Progenitor cell of endocrine pancreas (in vitro differentiated cells): ENCODE measurements around the gene STARD7. TPM values are rescaled to one million over a fixed set of nuclear protein-coding genes. Genes with fewer than 3 reads are reported as not detected.

Experiments
- DNase-seq: peaks from one replicate; pipeline ENCODE4 v3.0.0; 2021; ENCODE audit warnings: low spot score; ENCODE audit not compliant: unreplicated experiment
- H3K27ac Mint-ChIP-seq: 2 replicates; pipeline ENCODE4 v1.8.0; 2021; ENCODE audit warnings: mild to moderate bottlenecking, moderate library complexity, mixed read lengths
- H3K27me3 Mint-ChIP-seq: 2 replicates; pipeline ENCODE4 v1.8.0; 2021; ENCODE audit warnings: mixed read lengths
- H3K36me3 Mint-ChIP-seq: 2 replicates; pipeline ENCODE4 v1.8.0; 2022; ENCODE audit warnings: mixed read lengths; ENCODE audit not compliant: insufficient read depth
- H3K4me1 Mint-ChIP-seq: 2 replicates; pipeline ENCODE4 v1.8.0; 2021; ENCODE audit warnings: low read depth, mixed read lengths
- H3K4me3 Mint-ChIP-seq: 2 replicates; pipeline ENCODE4 v1.8.0; 2021; ENCODE audit warnings: low read depth, mild to moderate bottlenecking, moderate library complexity, mixed read lengths
- H3K9me3 Mint-ChIP-seq: 2 replicates; pipeline ENCODE4 v1.8.0; 2021; ENCODE audit warnings: low read depth, mixed read lengths
- CTCF ChIP-seq: fragments of 200-600 bp; sonication (generic); IDR thresholded peaks from one replicate; pipeline ENCODE4 v1.5.0; 2021; ENCODE audit warnings: antibody characterized with exemption, mild to moderate bottlenecking; ENCODE audit not compliant: unreplicated experiment
- total RNA-seq: library from RNA; stranded (reverse); gene quantifications from 2 replicates; pipeline ENCODE4 v1.2.1, GENCODE V29; 2021

STARD7 gene
- total RNA-seq, 1 donor from 2014 or later: 118 TPM

- Mint-ChIP-seq H3K4me1 (no peaks in the 10 kb centered on the region), H3K27me3 (no peaks in the 10 kb centered on the region), H3K9me3 (no peaks in the 10 kb centered on the region), H3K27ac (no peak overlapping the region), H3K4me3 (no peak overlapping the region), H3K36me3 (no peaks in the 10 kb centered on the region)
- DNase-seq: no peak
- no peak for TF ChIP-seq CTCF
Observed at GRCh38 chr2:96218508-96219131, 10.0 kb upstream of the STARD7 start.

- no peak for DNase-seq
- Mint-ChIP-seq H3K9me3 (no peaks in the 10 kb centered on the region), H3K27ac (no peak overlapping the region), H3K4me1 (peaks cover 4% of the 10 kb centered on the region), H3K4me3 (no peak overlapping the region), H3K27me3 (no peaks in the 10 kb centered on the region), H3K36me3 (no peaks in the 10 kb centered on the region)
- no peak for TF ChIP-seq CTCF
Observed at GRCh38 chr2:96214554-96214953, 5.9 kb upstream of the STARD7 start.

GRCh38 chr2:96213379-96213778 lies 4.8 kb upstream of the STARD7 start:
- Mint-ChIP-seq H3K4me3 (no peak overlapping the region), H3K27me3 (no peaks in the 10 kb centered on the region), H3K9me3 (no peaks in the 10 kb centered on the region), H3K27ac (no peak overlapping the region), H3K36me3 (no peaks in the 10 kb centered on the region), H3K4me1 (peaks cover 9% of the 10 kb centered on the region)
- DNase-seq: no peak
- TF ChIP-seq CTCF: no peak

- no peak for DNase-seq
- no peak for TF ChIP-seq CTCF
- no peaks in the 10 kb centered on the region for H3K9me3 Mint-ChIP-seq
- no peak overlapping the region for H3K4me3 Mint-ChIP-seq
- H3K27ac Mint-ChIP-seq: no peak overlapping the region
- no peaks in the 10 kb centered on the region for H3K36me3 Mint-ChIP-seq
- H3K27me3 Mint-ChIP-seq: no peaks in the 10 kb centered on the region
- peaks cover 14% of the 10 kb centered on the region for H3K4me1 Mint-ChIP-seq
Observed at GRCh38 chr2:96212339-96212738, 3.7 kb upstream of the STARD7 start.

- peak overlapping the region; percentile 97 for H3K27ac Mint-ChIP-seq
- DNase-seq: no peak
- peaks cover 3% of the 10 kb centered on the region for H3K36me3 Mint-ChIP-seq
- no peaks in the 10 kb centered on the region for H3K9me3 Mint-ChIP-seq
- peaks cover 36% of the 10 kb centered on the region for H3K4me1 Mint-ChIP-seq
- no peaks in the 10 kb centered on the region for H3K27me3 Mint-ChIP-seq
- peak overlapping the region; percentile 95 for H3K4me3 Mint-ChIP-seq
- TF ChIP-seq CTCF: no peak
Observed at GRCh38 chr2:96209729-96210085, 1.1 kb upstream of the STARD7 start.
